ENCODE results near the gene RAD51B.

- no peak for TF ChIP-seq CTCF (IDR thresholded peaks at IDR 0.05; ENCODE audit: poor library complexity)
- TF ChIP-seq EZH2 (IDR thresholded peaks at IDR 0.05; ENCODE audit: borderline replicate concordance), result no peak
- no peak for TF ChIP-seq EZH2phosphoT487 (IDR thresholded peaks at IDR 0.05; ENCODE audit: low read depth, severe bottlenecking, unreplicated experiment)
Measured at GRCh38 chr14:68172216-68172615, 352.6 kb downstream of the RAD51B start.

Measured in hepatocyte (in vitro differentiated cells).